Measurements from ENCODE around the gene LCK. TPM values are rescaled to one million over a fixed set of nuclear protein-coding genes. Genes with fewer than 3 reads are reported as not detected.

The LCK gene
- total and polyA plus RNA-seq, 2 of the 8 experiments (the other 6 are each of a cell fraction or from before 2014, with no cell fraction given), result 75.3 to 122 TPM

DNA sequence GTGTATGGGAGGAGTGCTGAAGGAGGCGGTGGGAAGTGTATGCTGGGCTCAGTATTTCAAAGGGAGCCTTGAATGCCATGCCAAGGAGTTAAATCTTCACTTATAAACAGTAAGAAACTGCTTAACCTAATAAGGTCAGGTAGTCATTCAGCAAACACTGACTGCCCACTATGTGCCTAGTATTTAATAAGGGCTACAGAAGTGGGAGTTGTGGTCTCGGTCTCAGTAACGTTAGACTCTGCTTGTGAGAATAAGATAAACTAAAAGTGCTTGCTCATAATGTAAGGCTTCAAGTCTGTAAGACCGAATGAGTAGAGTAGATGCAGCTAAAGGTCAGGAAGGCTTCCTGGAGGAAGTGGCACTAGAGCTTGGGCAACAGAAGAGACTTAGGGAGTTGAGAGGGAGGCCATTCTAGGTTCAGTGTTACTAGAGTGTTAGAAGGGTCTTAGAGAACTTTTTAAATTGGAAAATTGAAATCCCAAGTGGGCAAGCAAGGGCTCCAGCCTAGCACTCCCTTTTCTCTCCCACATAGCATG lies 78.9 kb downstream of the LCK start:
- ChIA-PET CTCF (ENCODE audit: partially characterized antibody) (interaction anchor here (1.6 to 3.6 kb wide), 2 partner anchors 21 to 81 kb away, joined by 4 to 14 read pairs; no protein-coding TSS in a partner anchor), POLR2A (ENCODE audit: partially characterized antibody) (interaction anchor here (0.6 to 13.4 kb wide), 11 partner anchors 9 to 1244 kb away, joined by 3 to 321 read pairs (median 33); partner anchors contain the start of genes CCDC28B, FAM229A and TSSK3)
- TF ChIP-seq RXRA (IDR thresholded peaks at IDR 0.05; ENCODE audit: insufficient read depth, low read depth, low read length) (no peak), SAP30 (IDR thresholded peaks at IDR 0.05; ENCODE audit: insufficient read depth, insufficient replicate concordance, low read length) (no peak), CTBP2 (IDR thresholded peaks at IDR 0.05; ENCODE audit: borderline replicate concordance, insufficient read depth, insufficient read length, low read length) (no peak), HDAC6 (IDR thresholded peaks at IDR 0.05; ENCODE audit: low read depth, low read length) (no peak), TBP (IDR thresholded peaks at IDR 0.05; ENCODE audit: low read depth, low read length) (no peak), TAF7 (optimal IDR thresholded peaks at IDR 0.05; ENCODE audit: borderline replicate concordance, low read depth, low read length) (no peak), CBX5 (IDR thresholded peaks at IDR 0.05; ENCODE audit: low read depth, low read length) (no peak), SP2 (IDR thresholded peaks at IDR 0.05; ENCODE audit: low read length) (no peak), TEAD4 (IDR thresholded peaks at IDR 0.05; ENCODE audit: low read depth, low read length) (no peak)
- no peak for FAIRE-seq
- WGBS, 2 experiments (ENCODE audit: extremely low coverage in 1 of 2, insufficient coverage in 1 of 2, insufficient read length in 1 of 2, insufficient replicate concordance in 2 of 2, low coverage in 1 of 2, low lambda C conversion rate in 2 of 2, missing lambda C conversion rate in 1 of 2), result 90% methylated on average over 4 of the region's 4 CpGs; no CpG with 5 or more reads in 1 of the 2 experiments
- H2AK5ac ChIP-seq (ENCODE audit: low read depth, low read length), result no peak overlapping the region
- H2AFZ ChIP-seq (ENCODE audit: low read length), result no peak overlapping the region
- H2BK120ac ChIP-seq (replicated peaks; ENCODE audit: low read depth, low read length), result no peak overlapping the region
- peaks cover 9 to 20% of the 10 kb centered on the region in 2 experiments for H4K20me1 ChIP-seq (replicated peaks in 1 of 2; ENCODE audit: control insufficient read depth in 1 of 2, insufficient read depth in 2 of 2, low read length in 2 of 2)
- H3K27ac ChIP-seq (ENCODE audit: low read depth, low read length), result no peak overlapping the region
- no peak overlapping the region for H3K4me2 ChIP-seq (ENCODE audit: insufficient read depth in 1 of 2, low read depth in 2 of 2, low read length in 2 of 2)
- H2BK12ac ChIP-seq (ENCODE audit: low read depth, low read length), result no peak overlapping the region
- no peaks in the 10 kb centered on the region for H3K27me3 ChIP-seq (replicated peaks in 1 of 4; ENCODE audit: control insufficient read depth in 3 of 4, extremely low read depth in 1 of 4, insufficient read depth in 3 of 4, low read length in 3 of 4)
- H3K18ac ChIP-seq (ENCODE audit: extremely low read depth, low read length), result no peak overlapping the region
- H3K9ac ChIP-seq (replicated peaks in 1 of 4; ENCODE audit: extremely low read depth in 1 of 4, low read depth in 3 of 4, low read length in 3 of 4), result no peak overlapping the region
- H3K23ac ChIP-seq (ENCODE audit: insufficient read length), result no peak overlapping the region
- H3K4ac ChIP-seq (replicated peaks; ENCODE audit: insufficient read length, low read depth, low read length), result no peak overlapping the region
- no peak overlapping the region for H3K14ac ChIP-seq (ENCODE audit: insufficient read length)
- H2BK20ac ChIP-seq (ENCODE audit: low read length), result no peak overlapping the region
- peaks cover 4 to 18% of the 10 kb centered on the region in 2 experiments; a peak in 3 of 4 replicates for H3K79me2 ChIP-seq (ENCODE audit: control insufficient read depth in 1 of 2, insufficient read depth in 2 of 2, low read length in 2 of 2)
- H4K91ac ChIP-seq (replicated peaks; ENCODE audit: insufficient read length, low read length), result no peak overlapping the region
- peaks cover 2% of the 10 kb centered on the region; the same call in 1 of the 2 replicates for H3K79me1 ChIP-seq (ENCODE audit: low read depth, low read length)
- H3K23me2 ChIP-seq (ENCODE audit: low read depth, low read length), result peaks cover 7% of the 10 kb centered on the region; the same call in 1 of the 2 replicates
- peaks cover 24 to 84% (median 41%) of the 10 kb centered on the region in 4 experiments; a peak in 7 of 8 replicates for H3K36me3 ChIP-seq (ENCODE audit: control insufficient read depth in 2 of 4, insufficient read depth in 4 of 4, low read length in 3 of 4)
- no peaks in the 10 kb centered on the region for H3K9me3 ChIP-seq (ENCODE audit: insufficient read depth in 2 of 2, low read depth in 1 of 2, low read length in 1 of 2)
- H4K8ac ChIP-seq (ENCODE audit: extremely low read depth, insufficient read depth, low read length), result no peak overlapping the region
- H3K56ac ChIP-seq (replicated peaks; ENCODE audit: insufficient read length, low read depth, low read length), result no peak overlapping the region
- no peak overlapping the region for H4K5ac ChIP-seq (ENCODE audit: insufficient read length, low read depth, low read length)
- DNase-seq (ENCODE audit: low read depth in 1 of 2, low spot score in 2 of 2), result no peak
- H2BK15ac ChIP-seq (ENCODE audit: low read length), result no peak overlapping the region
- H2BK5ac ChIP-seq (ENCODE audit: low read depth, low read length), result no peak overlapping the region
- peaks cover 5 to 21% (median 14%) of the 10 kb centered on the region in 4 experiments for H3K4me1 ChIP-seq (replicated peaks in 1 of 4; ENCODE audit: control insufficient read depth in 3 of 4, insufficient read depth in 4 of 4, low read length in 3 of 4)
- H3K4me3 ChIP-seq (ENCODE audit: extremely low read depth in 1 of 4, insufficient read depth in 2 of 4, low read depth in 3 of 4, low read length in 4 of 4), result no peak overlapping the region
